NCI-H1930 (cell line): ENCODE results near the gene CD82.

Source experiments
- DNase-seq, 2 experiments: peaks; one replicate each; lab custom pipeline; 2025; lab: John Stamatoyannopoulos, UW

The CD82 gene

DNA sequence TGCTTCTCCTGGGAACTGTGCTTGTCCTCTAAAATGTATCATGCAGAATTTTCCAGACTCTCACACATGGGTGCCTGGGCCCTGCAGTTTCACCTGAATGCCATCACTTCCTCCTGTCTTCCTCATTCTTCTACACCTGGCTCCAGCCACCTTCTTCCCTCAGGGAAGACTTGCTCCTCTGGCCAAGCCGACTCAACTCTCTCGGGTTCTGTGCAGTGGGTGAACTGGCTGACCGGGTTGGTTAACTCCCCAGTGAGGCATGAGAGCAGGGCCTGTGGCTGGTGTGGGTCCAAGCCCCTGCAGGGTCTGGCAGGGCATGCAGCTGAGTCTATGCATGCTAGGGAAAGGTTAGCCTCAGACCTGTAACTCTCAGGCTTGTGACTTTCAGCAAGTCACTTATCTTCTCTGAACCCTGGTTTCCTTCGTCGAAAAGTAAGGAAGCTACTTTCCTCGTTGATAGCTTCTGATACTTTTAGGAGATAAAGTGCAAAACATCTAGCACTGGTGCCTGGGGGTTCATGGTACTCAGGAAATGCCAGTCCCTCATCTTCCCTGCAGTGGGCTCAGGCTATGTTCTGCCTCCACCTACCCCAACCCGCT is 11.9 kb downstream of the CD82 start:
- no peak for DNase-seq

- no peak for DNase-seq
Observed at GRCh38 chr11:44578279-44578678, 12.8 kb downstream of the CD82 start.

DNA sequence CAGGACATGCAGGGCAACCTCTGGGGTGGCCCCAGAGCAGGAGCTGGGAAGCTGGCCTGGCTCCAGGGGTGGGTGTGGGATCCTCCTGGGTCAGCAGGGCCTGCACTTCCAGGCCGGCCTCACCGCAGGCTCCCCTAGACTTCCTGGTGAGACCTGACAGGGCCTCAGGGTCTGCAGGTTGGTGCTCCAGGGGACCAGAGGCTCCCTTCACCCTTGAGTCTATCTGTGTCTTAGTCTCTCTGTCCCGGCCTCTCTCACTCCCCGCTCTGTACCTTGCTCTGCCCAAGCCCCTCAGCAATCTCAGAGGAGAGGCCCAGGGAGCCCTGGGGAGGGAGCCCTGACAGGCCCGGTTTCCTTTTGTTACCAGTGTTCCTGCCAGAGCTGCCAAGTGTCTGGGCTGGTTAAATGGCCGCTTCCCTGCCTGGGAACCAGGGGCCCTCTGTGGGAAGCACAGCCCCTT is 13.9 kb downstream of the CD82 start:
- no peak for DNase-seq

GRCh38 chr11:44580701-44581100 is 15.2 kb downstream of the CD82 start:
- no peak for DNase-seq

GRCh38 chr11:44581246-44581645 is 15.8 kb downstream of the CD82 start:
- no peak for DNase-seq

- DNase-seq, result no peak
Observed at GRCh38 chr11:44582641-44583352, 17.3 kb downstream of the CD82 start.

GRCh38 chr11:44583353-44583669 is 17.8 kb downstream of the CD82 start:
- no peak for DNase-seq

- no peak for DNase-seq
Observed at GRCh38 chr11:44585421-44585820, 20.0 kb downstream of the CD82 start.

DNA sequence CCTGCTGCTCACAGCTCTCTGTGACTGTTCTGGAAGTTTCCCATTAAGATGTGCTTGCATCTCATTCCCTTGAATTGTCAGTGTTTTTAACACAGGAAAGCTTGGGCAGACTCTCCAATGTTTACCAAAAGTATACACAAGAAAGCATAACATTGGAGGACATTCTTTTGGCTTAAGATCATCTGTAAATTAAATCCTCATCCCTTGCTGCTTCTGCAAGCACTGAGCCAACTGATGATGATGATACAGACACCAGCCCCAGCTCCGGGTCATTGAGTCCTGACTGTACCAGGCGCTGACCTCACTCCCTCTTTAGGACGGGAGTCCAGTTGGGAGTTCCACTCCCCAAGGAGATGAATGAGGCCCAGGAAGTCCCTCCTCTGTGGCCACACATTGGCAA is 23.8 kb downstream of the CD82 start:
- no peak for DNase-seq

GRCh38 chr11:44590769-44591168 is 25.3 kb downstream of the CD82 start:
- DNase-seq, result no peak

DNA sequence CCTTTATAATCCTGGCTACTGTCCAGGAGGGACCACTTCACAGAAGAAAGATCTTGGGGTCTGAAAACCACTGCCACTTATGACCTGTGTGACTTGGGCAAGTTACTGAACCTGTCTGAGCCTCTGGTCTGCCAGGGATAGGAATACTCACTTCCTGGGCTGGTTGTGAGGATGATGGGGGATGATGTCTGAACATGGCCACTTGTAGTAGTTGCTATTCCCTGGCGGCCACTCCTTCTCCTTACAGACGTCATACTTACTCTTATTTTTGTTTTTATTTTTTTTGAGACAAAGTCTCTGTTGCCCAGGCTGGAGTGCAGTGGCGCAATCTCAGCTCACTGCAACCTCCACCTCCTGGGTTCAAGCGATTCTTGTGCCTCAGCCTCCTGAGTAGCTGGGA is 26.1 kb downstream of the CD82 start:
- DNase-seq, result no peak

DNA sequence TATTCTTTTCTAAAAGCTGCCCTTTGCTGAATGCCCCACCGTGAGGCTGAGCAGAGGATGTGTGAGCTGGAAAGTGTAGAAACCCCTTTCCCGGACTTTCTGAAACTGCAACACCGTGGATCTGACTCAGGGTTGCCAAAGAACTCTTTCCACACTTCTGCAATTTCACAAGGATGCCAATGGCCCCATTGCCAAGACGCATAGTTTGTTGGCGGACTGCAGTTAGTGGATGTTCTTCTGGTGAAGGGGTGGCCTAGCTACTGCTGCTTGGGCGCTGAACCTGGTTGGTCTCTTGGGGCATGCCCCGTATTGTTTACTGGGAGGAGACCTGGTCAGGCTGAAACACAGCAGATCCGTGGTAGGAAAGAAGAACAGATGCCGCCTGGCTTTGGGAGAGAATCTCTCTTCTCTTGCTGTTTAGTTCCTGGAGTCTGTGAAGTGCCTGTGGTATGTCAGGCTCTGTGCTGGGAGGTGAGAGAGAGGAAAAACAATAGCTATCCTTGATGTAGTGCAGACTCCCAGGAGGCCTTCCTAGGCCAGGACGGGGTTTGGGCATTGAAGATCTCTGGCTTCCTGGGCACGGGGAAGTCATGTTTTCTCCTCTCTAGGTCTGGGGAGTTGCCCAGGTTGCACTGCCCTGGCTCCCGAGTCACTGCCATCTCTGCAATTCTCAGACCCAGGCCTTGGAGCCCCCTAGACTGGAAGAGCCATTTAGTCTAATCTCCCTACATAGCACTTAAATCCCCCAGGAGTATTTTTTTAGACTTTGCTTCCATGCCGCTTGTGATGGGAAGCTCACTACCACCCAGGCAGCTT is 26.9 kb downstream of the CD82 start:
- DNase-seq, result no peak

DNA sequence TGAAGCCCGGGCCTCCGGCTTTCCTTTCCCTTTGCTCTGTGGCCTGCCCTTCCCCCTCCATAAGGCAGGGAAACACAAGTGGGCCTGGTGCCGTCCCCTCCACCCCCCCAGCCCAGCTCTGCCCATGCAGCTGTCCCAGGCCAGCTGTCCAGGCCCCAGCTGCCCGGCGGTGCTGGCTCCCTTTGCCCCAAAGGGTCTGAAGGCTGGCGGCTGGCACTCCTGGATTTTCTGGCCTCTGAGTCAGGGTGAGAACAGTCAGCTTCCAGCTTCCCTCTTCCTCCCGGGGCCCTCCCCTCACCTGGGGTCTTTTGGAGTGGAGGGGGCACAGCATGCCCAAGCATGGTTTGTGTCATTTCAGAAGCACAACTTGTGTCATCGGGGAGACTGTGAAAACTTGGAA is 27.8 kb downstream of the CD82 start:
- no peak for DNase-seq

DNA sequence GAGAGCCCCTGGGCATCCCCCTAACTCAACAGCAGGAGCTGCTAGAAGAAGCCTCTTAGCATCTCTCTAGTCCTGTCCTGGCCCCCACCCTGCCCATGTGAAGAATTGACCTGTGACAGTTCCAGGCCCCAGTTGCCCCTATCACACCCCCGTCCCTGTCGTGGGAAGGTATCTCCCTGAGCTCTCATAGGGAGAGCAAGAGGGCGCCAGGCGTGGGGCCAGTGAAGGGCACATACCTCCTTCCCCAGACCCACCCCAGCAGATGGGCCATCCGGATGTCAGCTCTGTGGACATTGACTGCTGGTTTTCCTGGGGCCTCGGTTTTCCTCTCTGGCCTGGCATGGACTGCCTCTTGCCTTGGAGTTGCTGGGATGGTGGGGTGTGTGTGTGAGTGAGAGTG is 29.5 kb downstream of the CD82 start:
- no peak for DNase-seq

DNA sequence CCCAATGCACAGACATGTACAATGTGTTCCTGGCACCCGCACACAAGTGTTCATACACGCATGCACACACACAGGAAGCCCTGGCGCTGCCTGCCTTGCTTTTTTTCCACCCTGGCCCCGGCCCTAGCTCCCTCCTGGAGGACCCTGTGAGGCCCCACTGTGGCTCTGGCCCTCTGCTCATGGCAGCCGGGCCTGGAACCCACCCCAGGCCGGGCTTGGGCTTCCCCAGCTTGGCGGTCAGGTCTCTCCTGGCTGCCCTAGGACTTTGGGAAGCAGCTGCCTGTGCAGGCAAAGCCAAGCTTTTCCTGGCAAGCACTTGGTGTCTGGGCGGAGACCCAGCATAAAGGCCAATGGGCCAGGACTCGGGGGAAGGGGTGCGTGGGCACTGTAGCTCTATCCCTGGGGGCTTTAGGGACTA is 30.5 kb downstream of the CD82 start:
- DNase-seq, result no peak

GRCh38 chr11:44596525-44597276 is 31.2 kb downstream of the CD82 start:
- DNase-seq, result no peak

DNA sequence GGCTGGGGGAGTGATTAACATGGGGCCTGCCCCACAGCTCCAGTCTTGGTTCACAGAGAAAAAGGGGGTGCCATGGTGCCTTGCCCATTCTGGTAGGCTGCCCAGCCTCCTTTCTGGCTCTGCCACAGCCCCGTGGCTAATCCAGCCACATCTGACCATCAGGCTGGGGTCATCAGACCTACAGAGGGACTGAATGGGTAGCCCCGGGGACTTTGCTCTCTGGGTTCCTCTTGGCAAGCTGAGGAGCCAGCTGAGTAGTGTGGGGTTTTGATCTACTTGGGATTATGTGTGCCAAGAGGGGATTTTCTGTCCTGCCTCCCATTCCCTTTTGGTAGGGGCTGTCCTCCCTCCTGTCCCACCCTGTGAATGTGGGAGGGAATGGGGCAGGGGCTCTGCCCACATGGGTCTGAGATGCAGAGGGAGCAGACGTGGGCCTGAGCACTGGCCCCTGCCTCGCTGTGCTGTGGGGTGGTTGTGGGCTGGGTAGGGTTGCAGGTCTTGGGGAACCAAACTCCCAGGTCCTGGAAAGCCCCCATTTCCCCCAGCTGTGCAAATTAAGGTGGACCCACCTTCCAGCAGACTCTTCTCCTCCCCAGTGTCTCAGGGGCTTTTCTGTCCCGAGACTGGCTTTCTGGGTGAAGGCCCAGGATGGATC is 32.0 kb downstream of the CD82 start:
- no peak for DNase-seq

GRCh38 chr11:44598831-44599230 is 33.4 kb downstream of the CD82 start:
- no peak for DNase-seq

- no peak for DNase-seq
Observed at GRCh38 chr11:44600261-44600660, 34.8 kb downstream of the CD82 start.

DNA sequence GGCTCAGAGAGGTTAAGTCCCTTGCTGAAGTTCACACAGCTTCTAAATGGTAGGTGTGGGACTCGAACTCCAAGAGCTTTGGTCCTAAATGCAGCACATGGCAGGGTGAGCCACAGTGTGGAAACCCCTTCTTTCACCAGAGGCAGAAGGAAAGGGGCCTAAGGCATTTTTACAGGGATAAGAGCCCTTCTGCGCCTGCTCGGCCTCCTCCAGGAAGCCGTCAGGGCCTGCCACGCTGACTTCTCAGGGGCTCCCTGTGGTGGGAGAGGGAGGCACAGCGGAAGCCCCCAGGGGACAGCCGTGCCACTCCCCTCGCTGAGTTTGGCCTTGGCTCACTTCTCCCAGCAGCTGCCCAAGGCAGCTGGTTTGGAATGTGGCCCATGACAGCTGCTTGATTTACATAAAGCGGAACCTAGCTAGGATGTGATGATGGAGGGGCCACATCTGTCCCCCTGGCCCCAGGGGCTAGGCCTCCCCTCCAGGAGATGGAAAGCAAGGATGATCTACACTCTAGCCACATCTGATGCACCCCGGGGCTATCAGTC is 35.4 kb downstream of the CD82 start:
- no peak for DNase-seq

DNA sequence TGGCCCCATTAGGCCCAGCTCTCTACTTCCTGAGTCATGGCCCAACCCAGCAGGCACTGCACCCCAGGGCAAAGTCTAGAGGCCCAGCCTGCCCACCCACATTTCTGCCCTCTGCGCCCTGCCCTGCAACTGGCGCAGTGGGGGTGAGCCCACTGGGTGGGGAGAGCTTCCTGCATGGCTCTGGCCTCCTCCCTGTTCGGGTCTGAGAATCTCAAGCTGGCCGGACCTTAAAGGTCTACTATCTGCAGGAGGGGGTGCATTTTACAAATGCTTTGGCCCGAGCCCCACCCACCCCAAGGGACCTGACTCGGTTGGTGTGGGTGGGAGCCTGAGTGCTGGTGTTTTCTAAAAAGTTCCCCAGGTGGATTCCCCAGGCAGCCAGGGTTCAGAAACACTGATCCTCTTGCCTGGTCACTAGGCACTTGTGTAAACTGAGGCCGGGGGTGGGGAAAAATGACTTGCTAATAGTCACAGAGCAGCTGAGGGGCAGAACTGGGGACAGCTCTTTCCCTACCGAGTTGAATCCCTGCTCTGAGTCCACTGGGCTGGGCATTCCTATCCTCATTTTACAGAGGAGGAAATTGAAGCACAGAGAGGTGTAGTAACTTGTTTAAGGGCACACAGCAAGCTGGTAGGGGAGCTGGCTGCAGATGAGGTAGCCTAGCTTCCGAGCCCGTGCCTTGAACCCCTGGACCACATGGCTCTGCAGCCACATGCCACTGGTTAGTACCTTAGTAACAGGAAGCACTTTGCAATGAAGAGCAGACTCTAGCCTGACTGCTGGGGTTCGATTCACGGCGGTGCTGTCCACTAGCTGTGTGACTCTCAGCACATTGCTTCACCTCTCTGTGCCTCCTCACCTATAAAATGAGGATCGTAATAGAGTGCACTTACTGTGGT is 36.3 kb downstream of the CD82 start:
- DNase-seq, result no peak
